Germinal center (tissue), 1 donor: Measurements from ENCODE around the gene RFC2.
"Not testable (repeated sequence)": the region's sequence is repeated elsewhere in the genome, so short reads cannot be mapped to it uniquely, and the experiment has no call there.

Source experiments
- DNase-seq: peaks from one replicate; pipeline ENCODE4 v3.0.0; 2012; ENCODE audit warnings: mixed read lengths, low spot score

The RFC2 gene

DNA sequence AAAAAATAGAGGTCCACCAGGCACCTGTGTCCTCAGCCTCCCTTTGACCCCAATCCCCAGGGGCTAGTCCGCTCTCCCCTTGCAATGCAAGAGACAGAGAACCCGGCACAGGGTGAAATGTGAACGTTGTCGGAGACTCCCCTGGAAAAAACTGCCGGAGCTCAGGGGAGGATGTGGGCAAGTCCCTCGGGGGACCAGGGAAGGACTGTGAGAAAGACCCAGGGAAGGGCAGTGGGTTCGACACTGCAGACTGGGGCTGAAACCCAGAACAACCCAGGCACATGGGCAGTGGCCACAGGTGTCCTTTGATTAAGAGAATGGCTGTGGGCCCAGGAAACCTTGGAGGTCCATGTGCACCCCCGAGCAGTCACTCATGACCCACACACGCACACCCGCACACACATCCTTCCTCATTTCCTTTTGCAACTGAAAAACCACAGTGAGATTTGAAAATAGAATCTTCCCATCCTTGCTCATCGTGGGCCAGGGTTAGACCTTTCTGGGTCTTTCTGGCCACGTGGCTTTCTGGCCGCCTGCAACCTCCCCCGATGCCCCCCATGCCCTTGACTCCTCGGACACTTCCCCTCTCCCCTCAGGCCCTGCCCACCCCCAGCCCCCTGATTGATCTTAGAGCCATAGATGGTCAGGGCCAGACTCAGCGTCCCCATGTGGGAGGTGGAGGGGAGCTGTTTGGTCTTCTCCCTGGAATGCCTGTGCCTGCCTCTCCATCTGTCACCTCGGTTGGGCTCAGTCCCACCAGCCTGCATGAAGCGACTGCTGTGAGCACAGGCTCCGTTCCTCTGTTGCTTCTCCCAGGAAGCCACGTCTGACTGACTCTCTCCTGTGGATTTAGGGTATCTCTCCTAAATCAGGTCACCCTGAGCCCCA, 36.5 kb downstream of the RFC2 start:
- DNase-seq, result no peak

DNA sequence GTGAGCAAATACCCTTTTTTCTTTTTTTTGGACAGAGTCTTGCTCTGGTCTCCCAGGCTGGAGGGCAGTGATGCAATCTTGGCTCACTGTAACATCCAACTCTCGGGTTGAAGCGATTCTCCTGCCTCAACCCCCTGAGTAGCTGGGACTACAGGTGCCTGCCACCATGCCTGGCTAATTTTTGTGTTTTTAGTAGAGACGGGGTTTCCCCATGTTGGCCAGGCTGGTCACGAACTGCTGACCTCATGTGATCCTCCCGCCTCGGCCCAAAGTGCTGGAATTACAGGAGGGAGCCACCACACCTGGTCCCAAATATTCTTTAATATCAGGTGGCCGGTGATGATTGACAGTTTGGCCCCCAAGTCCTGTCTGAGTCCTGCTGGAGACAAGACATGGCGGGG, 37.8 kb downstream of the RFC2 start:
- no peak for DNase-seq

DNA sequence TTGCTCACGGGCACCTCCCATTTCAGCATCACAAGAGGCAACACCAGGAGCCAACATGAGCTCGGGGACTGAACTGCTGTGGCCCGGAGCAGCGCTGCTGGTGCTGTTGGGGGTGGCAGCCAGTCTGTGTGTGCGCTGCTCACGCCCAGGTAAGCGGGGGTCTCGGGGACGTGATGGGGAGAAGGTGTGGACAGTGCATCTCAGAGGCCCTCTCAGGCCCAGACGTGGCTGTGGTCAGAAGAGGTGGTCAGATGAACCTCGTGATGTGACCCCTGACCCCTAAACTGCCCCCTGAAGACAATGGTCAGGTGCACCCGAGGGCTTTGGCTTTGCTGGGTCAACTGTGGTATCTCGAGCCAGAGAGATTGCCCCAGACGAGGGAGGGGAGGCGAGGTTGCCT, 38.3 kb downstream of the RFC2 start:
- DNase-seq, result no peak

DNA sequence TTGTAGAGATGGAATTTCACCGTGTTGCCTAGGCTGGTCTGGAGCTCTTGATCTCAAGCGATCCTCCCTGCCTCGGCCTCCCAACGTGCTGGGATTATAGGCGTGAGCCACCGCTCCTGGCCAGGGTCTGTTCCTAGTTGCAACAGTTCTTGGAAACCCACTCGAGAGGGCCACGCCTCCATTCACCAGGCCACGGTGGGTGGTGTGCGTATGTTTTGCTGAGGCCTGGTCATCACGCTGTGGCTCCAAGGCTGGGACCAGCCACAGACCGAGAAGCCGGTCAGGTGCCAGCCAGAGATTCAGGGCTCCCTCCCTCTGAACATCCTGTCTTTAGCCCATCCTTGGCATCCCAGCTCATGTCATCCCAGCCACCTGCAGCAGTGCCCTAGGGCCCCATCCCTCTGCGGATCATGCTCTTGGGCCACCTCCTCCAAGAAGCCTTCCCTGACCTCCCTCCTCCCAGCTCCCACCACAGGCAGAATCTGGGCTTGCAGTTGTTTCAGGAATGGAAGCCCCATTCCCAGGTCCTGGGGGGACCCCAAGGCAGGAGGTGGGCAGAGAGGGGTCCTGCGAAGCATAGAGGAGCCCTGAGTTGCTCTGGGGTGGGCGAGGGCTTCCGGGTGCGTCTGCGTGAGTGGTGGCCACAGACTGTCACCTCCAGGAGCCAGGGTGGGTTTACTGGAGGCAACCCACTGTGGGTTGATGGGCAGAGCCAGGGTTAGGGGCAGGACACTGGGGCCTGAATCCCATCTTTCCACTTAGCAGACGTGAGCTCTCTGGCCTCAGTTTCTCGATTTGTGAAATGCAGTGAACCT, 39.2 kb downstream of the RFC2 start:
- no peak for DNase-seq

DNA sequence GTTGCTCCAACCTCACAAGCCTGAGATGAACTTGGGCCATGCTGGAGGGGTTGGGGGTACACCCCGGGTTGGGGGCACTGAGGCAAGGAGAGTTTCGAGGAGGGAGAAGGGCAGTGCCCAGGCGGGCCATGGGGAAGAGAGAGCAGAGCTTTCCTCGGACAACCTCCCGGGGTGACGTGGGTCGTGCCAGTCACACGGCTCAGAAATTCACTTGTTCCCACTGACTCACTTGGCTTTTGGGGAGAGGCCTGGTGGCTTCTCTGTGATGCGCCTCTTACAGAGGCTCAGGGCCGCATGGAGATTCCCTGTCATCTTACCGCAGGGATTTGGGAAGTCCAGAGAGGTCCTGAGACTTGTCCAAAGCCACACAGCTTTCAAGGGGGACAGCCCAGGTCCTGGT, 41.5 kb downstream of the RFC2 start:
- DNase-seq, result no peak

DNA sequence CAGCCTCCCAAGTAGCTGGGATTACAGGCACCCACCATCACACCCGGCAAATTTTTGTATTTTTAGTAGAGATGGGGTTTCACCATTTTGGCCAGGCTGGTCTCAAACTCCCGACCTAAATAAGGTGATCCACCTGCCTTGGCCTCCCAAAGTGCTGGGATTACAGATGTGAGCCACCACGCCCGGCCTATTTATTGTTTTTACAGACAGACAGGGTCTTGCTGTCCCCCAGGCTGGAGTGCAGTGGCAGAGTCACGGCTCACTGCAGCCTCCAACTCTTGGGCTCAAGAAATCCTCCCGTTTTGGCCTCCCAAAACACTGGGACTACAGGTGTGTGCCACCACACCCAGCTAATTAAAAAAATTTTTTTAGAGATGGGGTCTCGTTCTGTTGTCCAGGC, 46.0 kb downstream of the RFC2 start:
- not testable (repeated sequence) for DNase-seq

DNA sequence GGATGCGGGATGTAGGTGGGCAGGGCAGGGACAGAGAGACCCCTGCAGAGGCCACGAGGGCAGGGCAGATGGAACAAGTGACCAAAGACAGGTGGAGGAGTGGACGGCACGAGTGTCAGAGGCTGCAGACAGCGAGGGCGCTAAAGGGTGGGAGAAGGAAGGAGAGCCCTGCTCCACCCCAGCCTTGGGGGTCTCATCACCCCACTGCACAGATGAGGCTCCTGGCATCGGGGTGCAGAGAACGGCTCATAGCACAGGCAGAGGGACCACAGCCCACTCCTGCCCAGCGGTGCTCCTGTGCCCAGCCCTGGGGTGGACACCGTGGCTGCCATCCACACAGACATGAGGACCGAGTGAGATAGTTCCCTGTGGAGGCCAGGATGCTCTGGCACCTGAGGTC, 46.6 kb downstream of the RFC2 start:
- DNase-seq, result no peak

DNA sequence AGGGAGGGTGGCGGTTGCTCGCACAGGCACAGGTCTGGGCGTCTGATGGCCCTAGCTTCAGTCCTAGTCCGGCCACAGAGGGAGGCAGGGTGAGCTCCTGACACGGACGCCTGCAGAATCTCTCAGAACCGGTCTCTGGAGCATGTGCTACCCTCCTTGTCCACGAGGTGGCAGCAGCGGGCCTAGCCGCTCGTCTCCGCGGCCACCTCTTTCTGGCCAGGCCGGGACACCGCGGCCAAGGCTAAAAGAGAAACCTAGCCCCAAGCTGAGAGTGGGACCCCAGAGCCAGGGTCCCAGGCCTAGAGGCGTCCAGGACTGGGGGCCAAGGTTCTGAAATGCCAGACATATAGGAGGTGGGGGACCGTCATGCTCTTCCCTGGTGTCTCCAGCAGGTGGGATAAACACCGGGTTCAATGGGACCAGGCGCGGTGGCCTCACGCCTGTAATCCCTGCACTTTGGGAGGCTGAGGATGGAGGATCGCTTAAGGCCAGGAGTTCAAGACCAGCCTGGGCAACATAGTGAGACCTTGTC, 47.5 kb downstream of the RFC2 start:
- peak; percentile 80 for DNase-seq

DNA sequence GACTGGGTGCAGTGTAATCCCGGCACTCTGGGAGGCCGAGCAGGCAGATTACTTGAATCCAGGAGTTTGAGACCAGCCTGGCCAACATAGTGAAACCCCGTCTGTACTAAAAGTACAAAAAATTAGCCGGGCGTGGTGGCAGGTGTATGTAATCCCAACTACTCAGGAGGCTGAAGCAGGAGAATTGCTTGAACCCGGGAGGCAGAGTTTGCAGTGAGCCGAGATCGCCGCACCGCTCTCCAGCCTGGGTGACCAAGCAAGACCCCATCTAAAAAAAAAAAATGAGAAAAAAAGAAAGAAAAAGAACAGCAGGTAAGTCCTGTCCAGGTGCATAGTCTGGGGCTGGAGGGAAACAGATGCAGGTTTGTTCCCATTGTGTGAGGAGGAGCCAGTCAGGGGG, 48.1 kb downstream of the RFC2 start:
- DNase-seq, result not testable (repeated sequence)

DNA sequence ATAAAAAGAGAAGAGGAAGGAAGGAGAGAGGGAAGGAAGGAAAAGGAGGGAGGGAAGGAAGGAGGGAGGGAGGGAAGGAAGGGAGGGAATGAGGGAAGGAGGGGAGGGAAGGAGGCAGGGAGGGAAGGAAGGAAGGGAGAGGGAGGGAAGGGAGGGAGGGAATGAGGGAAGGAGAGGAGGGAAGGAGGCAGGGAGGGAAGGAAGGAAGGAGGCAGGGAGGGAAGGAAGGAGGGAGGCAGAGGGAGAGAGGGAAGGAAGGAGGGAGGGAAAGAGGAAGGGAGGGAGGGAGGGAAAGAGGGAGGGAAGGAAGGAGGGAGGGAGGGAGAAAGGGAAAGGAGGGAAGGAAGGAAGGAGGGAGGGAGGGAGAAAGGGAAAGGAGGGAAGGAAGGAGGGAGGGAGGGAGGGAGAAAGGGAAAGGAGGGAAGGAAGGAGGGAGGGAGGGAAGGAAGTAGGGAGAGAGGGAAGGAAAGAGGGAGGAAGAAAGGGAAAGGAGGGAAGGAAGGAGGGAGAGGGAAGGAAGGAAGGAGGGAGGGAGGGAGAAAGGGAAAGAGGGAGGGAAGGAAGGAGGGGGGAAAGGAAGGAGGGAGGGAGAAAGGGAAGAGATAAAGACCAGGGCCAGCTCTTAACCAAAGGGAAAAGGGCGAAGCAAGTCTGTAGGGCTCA, 50.1 kb downstream of the RFC2 start:
- DNase-seq, result no peak

DNA sequence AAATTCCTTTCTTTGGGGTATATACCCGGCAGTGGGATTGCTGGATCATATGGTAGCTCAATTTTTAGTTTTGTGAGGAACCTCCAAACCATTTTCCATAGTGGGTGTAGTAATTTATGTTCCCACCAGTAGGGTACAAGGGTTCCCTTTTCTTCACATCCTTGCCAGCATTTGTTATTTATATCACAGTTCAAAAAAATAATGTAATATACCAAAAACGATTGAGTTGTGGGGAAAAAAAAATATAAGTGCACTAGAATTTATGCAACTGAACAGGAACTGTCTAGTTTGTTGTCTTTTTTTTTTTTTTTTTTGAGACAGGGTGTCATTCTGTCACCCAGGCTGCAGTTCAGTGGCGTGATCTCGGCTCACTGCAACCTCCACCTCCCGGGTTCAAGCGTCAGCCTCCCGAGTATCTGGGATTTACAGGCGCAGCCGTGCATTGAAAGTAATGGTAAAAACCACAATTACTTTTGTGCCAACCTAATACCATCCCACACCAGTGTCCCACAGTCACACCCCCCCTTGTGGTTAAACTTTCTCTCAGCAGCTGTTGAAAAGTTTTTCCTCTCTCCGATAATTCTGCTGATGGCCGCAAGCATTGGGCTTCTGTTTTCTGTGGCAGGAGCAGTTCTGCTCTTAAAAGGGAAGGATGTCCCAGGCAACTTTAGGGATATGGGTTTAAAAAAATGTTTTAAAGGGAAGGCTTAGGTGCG, 51.2 kb downstream of the RFC2 start:
- DNase-seq, result peak; percentile 54

DNA sequence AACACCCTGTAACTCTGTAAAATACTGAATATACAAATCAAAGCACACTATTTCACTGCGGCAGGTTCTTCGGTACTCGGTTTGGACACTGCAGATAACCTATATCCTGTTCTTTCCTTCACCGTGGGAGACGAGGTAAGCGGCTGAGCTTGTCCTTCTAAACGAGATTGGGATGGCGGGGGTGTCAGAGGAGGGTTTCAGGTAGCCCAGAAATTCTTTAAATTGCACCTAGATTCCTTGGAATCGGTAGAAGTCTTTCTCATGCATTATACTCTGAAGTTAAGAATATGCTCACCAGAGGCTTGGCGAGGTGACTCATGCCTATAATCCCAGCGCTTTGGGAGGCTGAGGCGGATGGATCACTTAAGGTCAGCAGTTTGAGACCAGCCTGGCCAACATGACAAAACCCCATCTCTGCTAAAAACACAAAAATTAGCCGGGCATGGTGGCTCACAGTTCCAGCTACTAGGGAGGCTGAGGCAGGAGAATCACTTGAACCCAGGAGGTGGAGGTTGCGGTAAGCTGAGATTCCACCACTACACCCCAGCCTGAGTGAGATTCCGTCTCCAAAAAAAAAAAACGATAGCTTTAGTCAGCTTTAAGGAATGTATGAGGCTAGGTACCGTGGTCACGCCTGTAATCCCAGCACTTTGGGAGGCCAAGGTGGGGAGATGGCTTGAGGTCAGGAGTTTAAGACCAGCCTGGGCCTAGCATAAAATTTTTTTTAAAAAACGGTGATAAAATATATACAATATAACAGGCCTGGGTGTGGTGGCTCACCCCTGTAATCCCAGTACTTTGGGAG, 54.4 kb downstream of the RFC2 start:
- no peak for DNase-seq

DNA sequence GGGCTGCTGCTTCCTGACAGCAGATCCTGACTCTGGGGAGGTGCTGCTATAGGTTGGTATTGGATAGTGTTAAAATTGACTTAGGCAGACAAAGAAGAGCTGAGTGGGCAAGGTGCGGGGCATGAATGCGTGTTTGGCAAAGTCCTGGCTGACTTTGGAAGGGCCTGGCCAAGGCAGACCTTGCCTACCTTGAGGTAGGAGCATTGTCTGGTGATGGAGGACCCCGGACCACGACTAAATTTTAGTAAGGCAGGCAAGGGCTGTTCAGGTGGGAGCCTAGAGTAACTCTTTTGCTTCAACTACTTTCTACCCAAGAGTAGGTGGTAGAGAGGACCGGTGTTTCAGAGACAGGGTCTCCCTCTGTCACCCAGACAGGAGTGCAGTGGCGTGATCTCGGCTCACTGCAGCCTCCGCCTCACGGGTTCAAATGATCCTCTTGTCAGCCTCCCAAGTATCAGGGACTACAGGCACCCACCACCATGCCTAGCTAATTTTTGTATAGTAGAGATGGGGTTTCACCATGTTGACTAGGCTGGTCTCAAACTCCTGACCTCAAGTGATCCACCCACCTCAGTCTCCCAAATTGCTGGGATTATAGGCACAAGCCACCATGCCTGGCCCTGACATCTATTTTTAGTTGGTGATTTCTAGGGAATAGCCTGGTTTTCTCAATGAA, 56.6 kb downstream of the RFC2 start:
- DNase-seq, result no peak

DNA sequence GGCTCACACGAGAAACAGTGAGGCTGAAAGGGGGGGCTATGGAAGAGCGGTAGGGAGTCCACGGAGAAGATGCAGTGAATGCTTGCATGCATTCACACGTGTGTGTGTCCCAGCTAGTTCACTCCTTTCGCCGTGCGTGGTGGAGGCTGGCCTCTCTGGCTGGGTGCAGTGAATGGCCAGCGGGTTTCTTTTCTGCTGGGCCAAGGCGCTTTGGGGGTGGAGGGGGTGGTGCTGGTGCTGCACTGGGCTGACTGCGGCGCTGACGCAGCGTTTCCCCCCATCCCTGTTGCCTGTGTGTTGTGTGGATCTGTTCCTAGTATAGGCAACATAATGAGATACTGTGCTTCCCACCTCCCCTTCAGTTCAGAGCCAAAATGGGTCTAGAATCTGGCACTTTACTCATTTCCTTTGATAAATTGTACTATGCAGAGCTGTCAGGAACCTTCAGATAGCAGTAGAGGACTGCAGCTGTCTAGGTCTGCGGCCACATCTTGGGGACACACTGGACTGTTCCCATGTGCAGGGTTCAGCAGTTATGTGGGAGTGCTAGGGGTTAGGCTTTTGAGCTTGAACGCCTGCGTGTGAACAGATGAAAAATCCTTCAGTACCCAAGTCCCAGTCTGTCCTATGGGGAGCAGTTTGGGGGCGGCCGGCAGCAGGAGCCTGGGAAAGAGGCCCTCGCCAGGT, 58.1 kb downstream of the RFC2 start:
- not testable (repeated sequence) for DNase-seq

DNA sequence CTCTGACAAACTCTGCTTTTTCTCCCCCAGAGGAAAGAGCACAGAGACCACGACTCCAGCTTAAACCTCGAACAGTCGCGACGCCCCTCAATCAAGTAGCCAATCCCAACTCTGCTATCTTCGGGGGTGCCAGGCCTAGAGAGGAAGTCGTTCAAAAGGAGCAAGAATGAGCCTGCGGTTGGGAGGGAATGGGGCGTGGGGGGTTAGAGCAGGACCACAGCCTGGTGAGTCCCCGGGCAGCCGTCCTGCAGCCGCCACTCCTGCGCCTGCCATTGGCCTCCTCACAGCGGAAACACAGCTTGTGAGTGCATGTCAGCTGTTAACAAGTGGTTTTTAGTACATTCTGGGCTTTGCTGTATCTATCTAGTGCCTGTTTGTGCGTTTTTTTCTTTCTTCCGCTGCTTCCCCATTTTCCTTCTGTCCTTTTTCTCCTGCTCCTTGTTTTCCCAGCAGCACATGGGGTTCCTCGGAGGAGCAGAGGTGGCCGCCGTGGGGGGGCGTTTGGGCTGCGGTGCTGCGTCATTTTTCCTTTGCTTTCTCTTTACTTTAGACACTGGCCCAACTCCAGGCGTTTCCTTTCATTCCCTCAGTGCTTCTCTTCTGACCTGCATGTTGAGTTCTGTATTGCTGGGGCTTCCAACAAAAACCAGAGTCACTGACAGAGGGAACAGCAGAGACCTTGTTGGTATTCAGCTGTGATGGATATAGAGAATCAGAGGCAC, 58.9 kb downstream of the RFC2 start:
- not testable (repeated sequence) for DNase-seq

DNA sequence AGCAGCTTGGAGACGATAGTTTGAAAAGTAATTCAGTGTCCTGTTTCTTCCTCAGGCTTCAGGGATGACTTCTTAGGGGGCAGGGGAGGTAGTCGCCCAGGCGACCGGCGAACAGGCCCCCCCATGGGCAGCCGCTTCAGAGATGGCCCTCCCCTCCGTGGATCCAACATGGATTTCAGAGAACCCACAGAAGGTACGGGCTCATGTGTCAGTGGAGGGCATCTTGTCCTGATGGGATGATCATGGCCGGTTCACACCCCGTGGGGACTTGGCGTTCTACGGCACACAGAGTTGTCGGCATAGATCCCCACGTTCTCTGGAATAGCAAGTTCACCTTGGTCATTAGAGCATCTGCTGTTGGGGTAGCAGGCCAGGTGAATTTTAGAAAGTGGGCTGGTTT, 59.5 kb downstream of the RFC2 start:
- DNase-seq, result no peak

DNA sequence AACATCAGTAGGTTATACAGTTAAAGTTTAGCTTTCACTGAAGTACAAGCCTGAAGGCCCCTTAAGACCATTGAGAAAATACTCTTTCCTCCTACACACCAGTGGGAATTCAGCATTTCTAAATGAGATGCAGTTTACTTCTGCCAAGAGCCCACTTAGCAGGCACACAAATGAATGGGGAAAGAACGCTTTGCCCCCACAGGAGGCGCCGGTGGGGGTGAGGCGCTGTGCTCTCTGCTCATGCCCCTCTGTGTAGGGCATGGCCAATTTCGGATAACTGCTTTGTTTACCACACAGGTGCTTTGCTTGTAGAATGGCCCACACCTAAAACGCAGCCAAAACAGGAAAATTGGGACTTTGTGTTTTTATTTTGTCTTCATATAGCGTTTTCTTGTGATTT, 60.3 kb downstream of the RFC2 start:
- DNase-seq, result no peak

DNA sequence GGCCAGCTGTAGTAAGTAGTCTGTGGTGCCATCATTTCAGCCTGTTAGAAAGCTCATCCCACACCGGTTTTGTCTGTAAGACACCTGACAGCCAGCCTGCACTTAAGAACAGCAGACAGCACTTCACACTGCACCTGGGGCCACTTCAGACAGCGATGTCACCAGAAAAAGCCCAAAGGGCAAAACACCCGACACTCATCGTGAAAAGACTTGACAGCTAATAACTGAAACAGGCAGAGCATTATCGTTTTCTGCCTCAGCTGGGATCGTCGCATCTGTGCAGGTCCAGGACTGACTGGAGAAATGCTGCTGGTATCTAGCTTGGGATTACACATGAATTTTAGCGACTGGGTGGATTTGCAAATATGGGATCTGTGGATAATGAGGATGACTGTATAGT, 61.1 kb downstream of the RFC2 start:
- no peak for DNase-seq

DNA sequence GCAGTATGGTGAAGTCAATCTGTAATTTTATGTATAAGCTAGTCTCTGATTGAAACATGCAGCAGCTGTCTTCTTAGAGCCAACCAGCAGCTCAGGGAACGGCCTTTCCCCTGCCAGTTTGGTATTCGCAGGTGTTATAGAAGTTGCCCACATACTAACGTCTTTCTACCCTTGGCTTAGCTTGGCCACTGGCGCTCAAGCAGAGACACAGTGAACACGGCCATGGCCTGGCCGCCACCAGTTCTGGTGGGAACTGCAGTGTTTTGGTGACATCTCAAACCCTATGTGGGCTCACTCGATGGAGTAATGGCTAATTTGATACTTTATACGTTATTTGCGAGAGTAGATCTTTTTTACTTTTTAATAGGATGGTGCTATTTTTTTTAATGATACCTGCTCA, 63.0 kb downstream of the RFC2 start:
- no peak for DNase-seq
